Stimulated activated CD4-positive, alpha-beta T cell treated with anti-CD3 and anti-CD28 coated beads, Interleukin-1b, Interleukin-23, amount 100 ng/mL, for 4 hours (primary cell): ENCODE data around the gene NRARP.

Experiments
- DNase-seq, 2 donors: peaks; one replicate each; pipeline ENCODE4 v3.0.0-alpha.2; 2020; ENCODE audit warnings: low read depth in 2 of 2

NRARP gene

DNA sequence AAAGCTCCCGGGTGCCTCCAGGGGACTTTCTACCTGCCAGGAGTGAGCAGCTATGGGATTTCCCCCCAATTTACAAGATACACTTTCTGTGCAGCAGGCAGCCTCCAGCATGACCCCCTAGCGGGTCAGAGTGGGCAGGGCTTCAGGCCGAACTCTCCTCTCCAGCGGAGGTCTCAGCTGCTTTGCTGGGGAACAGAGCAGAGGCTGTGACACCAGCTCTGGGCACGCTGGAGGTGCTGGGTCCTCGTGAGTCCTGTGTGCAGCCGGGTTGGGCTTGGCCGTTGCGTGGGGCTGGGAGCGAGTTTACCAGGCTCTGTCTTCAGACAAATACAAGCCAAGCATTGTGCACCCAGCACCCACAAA is 2.9 kb downstream of the NRARP start:
- DNase-seq = no peak

DNA sequence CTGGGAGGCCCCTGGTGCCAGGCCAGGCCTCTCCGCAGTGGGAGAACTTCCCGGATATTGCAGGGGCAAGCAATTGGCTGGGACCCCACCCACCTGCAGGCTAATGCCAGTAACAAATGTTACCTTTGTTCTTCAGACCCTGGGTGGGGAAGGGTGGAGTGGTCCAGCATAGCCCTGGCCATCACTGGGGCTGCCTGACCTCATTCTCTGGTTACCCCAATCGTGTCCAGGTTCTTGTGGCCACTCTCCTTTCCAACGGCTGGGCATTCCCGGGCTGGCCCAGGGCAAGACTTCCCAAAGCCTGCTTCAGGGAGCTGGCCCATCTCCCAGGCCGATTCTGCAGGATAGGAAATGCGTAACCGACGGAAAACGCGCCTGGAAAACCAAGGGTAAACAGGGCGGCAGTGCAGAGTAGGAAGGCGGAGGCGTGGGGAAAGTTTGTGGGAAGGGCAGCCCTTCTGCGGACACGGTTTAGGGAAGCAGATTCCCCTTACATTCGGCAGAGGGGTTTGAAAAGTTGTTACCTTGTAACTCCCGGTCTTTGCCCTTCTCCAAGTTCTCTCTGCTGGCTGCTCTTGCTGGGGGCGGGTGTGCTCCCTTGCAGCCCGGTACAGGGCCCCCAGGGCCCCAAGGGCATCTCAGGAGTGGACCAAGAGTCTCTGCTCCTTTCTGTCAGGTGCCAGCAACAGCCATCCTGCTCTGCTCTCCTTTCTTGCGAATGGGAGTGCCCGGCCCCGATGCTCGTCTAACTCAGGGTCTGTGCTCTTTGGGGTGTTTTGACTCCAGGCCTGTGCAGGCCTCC is 3.5 kb downstream of the NRARP start:
- no peak for DNase-seq

DNA sequence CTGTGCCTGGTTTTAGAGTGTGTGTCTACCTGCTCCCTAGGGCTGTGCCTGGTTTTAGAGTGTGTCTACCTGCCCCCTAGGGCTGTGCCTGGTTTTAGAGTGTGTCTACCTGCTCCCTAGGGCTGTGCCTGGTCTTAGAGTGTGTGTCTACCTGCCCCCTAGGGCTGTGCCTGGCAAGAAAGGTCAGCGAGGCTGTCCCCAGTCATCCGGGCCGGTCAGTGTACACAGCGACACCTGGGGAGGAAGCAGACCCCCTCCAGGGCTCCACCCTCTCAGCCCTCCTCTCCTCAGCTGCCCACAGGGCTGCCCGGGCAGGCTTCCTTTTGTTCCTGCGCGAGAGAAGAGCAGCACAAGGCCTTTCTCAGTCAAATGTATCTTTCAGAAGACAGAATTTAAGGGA is 4.1 kb downstream of the NRARP start:
- DNase-seq = no peak

DNA sequence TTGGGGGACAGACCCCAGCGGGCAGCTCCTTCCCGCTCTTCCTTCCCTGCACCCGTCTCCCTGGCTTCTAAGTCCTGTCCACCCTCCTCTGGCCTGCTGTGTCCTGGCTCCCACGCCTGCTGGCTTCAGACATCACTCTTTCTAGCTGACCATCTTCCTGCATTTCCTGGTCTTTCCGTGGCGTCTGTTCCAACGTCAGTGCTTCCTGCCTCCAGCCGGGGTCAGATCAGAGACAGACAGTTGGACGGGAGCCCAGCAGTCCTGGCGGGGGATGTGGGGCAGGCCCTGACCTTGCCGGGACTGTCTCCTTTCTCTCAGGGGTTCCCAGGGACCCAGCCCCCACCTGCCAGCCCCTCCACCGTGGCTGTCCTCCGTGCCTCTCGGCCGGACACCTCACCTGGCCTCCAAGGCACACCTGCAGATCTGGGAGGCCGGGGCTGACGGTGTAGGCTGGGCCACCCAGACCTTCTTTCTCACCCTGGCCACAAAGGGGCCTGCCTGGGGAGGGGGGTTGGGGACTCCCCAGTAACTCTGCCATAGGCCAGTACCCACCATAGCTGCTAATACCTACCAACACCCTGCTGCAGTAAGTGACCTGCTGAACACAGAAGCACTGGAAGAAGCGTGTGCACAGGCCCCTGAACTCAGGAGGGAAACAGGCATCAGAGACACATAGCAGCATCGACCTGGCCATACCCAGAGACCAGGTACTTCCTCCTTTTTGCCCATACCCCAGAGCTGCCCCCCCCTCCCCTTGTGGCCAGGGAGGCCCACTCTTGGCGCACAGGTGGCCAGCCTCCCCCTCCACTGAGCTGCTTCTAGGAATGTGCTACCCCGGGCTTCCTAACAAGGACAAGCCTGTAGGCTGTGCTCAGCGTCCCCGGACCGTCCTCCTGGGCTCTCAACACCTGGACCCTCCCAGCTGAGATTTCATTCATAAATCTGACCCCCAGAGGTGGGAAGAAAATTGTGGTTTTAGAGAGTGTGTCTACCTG is 5.1 kb downstream of the NRARP start:
- DNase-seq = no peak

DNA sequence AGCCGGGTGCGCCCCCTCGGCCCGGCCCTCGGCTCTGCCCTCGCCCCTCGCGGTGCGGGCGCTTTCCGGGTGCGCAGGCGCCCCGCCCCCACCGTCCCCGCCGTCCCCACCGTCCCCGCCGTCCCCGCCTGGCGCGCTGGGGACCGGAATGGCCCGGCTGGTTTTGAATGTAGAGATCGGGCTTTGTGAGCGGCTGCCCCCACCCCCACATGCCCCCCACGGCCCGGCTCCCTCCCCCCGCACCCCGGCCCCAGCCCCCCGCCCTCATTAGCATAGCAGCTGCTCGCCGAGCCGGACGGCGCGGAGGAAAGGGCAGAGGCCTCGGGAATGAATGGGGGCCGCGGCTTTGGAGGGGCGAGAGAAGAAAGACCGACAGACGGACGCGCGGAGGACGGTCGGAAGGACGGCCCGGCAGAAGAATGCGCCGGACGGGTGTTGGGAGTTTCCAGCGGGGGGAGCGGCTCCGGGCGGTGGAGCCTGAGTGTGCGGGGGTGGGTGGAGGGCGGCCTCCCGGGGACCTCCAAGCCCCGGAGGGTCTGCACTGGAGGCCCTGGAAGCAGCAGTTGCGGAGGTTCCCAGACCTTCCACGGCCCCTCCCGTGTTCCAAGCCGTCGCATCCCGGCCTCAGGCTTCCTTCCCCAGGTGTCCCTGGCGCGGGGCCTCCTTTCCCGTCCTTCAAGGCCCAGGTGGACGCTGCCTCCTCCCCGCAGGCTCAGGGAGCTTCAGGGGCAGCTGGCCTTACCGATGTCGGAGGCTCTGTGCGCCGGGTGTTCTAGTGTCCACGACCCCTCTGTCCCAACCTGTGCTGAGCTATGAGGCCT is 6.0 kb downstream of the NRARP start:
- no peak for DNase-seq

DNA sequence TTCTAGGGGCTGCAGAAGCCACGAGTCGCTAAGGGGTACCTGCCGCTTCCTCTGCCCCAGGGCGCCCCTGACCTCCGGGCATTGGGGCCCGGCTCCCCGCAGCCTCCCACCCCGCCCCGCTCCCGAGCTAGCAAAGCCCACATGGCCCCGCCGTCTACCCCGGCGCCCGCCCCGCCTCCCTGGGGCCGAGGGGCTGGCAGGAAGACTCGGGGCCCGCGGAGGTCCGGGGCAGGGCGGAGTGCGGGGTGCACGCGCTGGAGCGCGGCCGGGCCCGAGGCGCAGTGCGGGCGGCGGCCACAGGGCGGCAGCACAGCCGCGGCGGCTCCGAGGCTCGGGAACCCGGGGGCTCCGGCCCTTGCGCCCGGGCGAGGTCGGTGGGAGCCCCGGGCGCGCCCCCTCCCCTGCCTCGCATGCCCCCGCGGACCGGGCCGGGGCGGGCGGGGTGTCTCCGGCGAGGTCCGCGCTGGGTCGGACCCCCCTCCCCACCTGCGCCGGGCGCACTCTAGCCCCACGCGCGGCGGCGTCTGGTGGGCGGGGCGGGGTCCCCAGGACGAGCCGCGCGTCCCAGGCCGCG is 6.7 kb downstream of the NRARP start:
- DNase-seq = peak in 1 of 2 donors; percentile 57

DNA sequence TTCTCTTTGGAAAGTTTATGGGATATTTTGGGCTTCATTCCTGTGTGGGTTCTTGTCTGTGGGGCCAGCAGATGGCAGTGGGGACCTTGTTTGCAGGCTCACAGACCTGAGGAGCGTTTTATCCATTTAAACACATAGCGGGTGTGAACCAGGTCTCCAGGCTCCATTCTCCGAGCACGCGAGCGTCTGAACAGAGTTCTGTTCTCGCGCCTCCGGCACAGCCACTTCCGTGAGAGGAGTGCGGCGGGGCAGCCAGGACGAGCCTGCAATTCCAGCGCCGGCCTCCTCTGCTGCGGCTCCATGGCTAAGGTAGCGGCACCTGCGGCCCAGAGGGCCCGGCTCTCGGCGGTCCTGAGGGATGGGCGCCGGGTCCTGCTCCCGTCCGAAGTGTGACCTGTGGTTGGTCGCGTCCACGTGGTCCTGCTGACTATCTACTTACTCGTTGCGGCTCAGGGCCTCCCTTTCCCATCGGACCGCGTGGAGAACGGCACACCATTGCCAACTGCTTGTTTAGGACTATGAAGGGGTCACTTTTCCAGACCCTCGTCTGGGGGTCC is 7.3 kb downstream of the NRARP start:
- no peak for DNase-seq

DNA sequence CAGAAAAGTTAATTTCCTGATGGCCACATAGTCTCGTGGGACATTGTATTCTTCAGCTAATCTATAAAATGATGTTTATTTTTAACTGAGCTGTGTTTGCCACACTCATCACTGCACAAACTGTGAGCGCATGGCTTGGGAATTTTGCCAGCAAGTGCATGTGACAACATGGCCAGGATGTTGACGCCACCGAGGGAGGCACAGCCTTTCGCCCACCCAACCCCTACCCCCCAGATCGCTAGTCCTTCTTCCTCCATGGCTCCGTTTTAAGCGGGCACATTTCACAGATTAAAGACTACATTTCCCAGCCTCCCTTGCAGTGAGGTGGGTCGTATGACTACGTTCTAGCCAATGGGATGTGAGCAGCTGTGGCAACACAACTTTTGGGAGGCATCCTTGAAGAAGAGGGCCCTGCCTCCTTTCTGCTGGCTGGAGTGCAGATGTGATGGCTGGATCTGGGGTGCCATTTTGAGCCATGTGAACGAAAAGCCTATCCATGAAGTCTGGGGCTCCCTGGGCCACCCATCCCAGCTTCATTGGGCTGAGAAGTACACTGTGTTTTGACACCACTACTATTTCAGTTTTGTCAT is 7.9 kb downstream of the NRARP start:
- no peak for DNase-seq

DNA sequence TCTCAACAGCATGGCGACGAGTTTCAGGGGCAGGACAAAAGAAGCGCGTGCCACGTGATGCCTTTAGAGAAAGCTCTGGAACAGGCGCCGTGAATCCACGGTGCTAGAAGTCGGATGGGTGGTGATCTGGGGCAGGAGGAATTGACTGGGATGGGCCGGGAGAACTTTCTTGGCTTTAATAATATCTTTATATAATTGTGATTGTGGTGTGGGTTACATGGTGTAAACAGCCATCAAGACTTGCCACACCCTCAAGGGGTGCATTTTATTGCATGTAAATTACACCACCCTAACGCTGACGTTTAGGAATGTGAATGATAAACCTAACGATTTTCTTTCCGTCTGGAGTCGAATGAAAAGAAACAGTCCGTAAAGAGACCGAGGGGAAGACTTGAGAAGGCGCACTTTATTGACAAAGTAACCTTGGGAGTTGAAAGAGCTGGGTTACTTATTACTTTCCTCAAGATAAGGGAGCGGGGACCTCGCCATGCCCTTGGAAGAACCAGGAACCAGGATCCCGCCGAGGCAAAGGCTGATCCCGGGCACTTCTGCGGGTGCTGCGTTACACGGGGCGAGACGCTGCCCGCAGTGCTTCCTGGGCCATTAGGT is 8.5 kb downstream of the NRARP start:
- DNase-seq = no peak

DNA sequence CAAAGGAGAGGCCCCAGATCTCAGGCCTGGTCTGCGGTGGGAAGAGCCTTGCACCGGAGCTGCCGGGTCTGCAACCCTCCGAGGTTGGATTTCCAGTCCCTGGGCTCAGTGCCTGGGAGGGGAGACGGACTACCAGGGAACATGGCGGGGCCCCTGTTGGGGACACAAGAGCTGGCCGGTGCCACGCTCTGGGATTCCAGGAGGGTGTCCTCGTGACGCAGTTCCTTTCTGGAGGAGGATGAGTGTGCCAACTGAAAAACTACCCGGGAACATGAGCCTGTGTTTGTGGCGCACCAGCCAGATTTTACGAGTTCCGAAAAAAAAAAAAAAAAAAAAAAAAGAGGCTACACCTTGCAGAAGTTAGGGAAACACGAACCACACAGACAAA is 9.0 kb downstream of the NRARP start:
- no peak for DNase-seq

DNA sequence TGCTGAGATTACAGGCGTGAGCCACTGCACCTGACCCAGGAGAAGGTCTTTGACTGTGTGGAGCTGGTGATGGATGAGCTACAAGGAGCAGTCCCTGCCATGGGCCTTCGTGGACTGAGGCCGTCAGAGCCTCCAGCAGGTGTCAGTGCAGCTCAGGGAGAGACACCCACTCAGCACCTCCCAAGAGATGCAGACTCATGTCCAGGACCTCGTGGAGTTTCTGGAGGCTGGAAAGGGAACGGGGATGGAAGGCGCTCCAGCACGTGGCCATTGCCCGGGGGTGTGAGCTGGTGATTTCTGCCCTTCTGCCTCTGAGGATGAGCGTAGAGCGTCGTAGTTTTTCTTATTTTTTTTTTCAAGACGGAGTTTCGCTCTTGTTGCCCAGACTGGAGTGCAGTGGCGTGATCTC is 15.1 kb downstream of the NRARP start:
- DNase-seq = no peak

DNA sequence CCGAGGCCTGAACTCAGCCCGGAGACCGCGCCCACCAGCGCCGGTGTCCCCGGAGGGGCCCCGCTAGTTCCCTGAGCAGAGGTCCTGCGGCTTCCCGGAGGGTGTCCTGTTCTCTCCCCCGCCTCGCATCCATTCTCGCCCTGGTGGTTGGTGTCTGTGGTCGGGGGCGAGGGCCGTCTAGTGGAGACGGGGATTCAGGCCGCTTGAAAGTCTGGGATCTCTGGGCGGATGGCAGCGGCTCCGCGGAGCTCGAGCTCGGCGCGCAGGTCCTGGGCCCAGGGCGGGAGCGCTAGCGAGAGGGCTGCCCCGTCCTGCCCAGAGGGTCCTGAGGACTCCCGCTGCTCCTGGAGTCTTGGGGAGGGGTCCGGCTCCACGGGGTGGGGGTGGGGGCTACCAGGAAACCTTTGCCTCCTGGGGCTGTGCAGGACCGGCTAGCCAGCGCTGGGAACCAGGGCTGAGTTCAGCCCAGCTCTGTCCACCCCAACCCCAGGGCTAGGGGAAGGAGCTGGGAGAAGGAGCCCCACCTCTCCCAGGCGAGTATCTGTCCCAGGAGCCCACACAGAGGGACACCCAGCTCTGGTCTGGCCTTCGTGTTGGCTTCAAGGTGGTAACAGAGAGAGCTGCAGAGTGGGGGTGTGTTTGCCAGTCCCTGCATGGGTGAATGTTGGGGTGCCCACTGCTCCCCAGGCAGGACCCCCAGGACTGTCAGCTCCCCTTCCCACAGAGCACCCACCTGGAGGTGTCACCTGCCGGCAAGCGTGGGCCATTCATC is 20.5 kb downstream of the NRARP start:
- no peak for DNase-seq

DNA sequence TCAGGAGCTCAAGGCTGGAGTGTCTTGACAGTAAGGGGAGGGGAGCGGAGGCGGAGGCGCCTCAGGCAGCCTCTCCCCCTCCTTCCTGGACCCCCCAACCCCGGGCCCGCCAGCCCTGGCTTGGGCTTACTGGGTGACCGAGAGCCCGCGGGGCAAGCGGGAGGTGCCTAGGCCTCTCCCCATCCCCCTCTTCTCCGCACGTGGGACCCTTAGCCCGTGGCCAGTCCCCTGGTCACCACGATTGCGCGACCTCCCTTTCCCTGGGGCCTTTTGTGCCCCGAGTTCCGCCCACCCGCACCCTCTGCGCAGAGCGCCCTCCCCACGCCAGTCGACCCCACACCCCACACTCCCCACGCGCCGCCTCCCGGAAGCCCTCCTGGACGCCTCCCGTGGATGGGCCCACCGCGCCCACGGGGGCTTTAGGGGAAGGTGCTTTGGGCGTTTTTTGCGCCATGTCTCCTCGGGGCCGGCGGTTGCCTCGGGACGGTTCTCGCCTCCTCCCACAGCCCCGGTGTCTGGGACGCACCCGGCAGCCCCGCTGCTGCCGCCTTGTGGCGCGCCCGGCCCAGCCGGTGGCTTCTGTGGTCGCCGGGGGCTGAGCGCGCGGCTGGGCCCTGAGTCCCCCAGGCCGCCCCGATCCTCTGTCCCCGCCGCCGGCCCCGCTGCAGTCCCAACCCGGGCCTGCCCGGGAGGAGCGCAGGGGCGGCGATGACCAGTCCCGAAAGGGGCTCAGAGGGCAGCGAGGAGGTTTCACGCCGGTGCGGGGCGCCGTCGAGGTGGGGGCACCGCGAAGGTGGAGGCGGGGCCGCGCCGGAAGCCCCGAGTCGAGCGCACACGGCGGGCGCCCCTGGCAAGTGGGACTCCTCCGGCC is 21.4 kb downstream of the NRARP start:
- no peak for DNase-seq

DNA sequence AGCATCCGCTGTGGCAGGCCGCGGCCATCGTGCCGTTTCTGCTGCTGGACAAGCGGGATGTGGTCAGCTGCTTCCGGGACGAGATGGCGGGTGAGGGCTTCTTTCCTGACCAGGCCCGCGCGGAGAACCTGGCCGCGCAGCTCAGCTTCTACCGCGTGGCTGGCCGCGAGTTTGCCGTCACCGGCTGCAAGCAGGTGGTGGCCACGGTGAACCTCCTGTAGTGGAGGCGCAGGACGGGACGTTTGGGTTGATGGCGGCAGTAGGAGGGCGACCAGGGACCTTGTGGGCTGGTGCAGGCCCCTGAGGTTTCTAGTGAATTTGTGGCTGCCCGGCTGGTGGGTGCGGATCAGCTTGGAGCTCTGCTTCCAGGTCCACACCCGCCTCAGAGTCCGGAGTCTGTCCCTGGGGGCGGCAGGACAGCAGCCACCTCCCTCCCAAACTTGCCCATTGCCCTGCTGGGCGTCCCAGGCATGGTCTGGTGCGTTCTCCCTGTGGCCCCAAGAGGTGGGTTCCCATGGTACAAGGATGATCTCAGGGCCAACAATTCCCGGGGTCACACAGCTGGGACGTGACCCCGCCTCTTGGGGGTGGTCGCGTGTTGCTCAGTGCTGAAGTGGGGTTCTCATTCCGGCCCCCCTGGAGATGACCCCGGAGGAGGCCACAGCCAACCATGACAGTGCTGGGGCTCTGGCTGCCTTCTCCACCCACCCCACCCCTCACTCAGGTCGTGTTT is 22.2 kb downstream of the NRARP start:
- no peak for DNase-seq

DNA sequence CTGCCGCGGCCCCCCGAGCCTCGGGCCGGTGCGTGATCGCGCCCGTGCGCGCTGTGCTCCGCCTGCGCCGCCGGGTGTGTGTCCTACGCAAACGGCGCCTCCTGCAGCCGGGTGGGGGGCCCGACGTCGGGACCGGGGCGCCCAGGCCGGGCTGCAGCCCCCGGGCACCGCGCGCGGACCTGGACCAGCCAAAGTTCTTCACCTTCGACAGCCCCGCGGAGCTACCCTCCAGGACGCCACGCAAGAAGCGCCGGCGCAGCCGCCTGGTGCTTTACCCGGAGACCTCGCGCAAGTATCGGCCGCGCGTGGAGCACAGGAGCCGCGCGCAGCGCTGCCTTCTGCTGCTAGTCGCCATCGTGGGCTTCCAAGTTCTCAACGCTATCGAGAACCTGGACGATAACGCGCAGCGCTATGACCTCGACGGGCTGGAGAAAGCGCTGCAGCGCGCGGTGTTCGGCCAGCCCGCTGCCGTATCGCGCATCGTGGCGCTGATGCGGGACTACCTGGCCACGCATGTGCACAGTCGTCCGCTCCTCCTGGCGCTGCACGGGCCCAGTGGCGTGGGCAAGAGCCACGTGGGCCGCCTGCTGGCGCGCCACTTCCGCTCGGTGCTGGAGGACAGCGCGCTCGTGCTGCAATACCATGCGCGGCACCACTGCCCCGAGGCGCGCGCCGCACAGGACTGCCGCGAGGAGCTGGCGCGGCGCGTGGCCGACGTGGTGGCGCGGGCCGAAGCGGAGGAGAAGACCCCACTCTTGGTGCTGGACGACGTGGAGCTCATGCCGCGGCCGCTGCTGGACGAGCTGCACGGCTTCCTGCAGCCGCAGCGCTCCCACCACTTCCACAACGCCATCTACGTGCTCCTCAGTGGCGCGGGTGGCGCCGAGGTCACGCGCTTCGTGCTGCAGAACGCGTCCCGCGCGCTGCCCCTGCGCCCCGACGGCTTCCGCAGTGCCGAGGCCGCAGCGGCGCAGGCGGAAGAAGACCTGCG is 23.1 kb downstream of the NRARP start:
- DNase-seq = no peak

DNA sequence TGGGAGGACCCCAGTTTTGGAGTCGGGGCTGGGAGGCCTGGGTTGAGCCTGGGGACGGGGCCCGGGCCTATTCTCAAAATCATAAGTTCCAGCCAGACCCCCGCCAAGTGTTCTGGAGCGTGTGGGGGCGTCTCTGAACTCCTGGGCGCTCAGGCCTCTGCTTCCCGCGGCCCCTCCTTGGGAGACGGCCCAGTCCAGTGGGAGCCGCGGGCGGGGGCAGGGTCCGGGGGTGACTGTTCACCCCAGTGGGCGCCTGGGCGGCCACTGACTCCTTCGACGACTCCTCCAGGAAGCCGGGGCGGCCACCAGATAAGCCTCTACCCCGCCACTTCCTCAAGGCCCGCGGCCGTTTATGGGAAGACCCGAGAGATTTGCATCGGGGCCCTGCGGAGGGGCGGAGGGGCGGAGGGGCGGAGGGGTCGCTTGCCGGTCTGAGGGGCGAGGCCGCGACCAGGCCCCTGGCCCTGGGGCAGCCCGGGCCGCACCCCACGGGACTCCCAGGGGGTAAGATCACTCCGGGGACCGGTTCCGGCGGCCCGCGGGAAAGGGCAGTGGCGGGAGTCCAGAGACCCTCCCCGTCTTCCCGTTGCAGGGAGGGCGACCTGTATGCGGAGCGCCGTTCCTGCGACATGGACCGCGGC is 23.9 kb downstream of the NRARP start:
- DNase-seq = no peak
